Fibroblast of lung (primary cell): Measurements from ENCODE around the gene GFPT2. TPM values are rescaled to one million over a fixed set of nuclear protein-coding genes. Genes with fewer than 3 reads are reported as not detected.

ENCODE experiments used
- DNase-seq, 2 donors: peaks; one replicate each; pipeline versions ENCODE4 v3.0.0 to v3.0.0-alpha.2; 2010; ENCODE audit warnings: low read depth in 2 of 2
- H2AFZ ChIP-seq: 2 replicates; pipeline ENCODE4 v1.5.1; 2012; ENCODE audit warnings: low read length, control low read depth, inconsistent platforms
- H3K27ac ChIP-seq: 2 replicates; pipeline ENCODE4 v1.5.1; 2011; ENCODE audit warnings: low read length, control low read depth; ENCODE audit not compliant: insufficient read depth
- H3K27me3 ChIP-seq: 2 replicates; pipeline ENCODE4 v1.5.1; 2011; ENCODE audit warnings: mild to moderate bottlenecking, low read length; ENCODE audit not compliant: control insufficient read depth, insufficient read depth
- H3K36me3 ChIP-seq: 2 replicates; pipeline ENCODE4 v1.5.1; 2011; ENCODE audit warnings: low read length; ENCODE audit not compliant: control insufficient read depth, insufficient read depth
- H3K4me1 ChIP-seq: 2 replicates; pipeline ENCODE4 v1.5.1; 2011; ENCODE audit warnings: low read length; ENCODE audit not compliant: control insufficient read depth, insufficient read depth; ENCODE audit errors: extremely low read depth
- H3K4me2 ChIP-seq: 2 replicates; pipeline ENCODE4 v1.5.1; 2011; ENCODE audit warnings: low read length, control low read depth; ENCODE audit not compliant: insufficient read depth; ENCODE audit errors: extremely low read depth
- H3K4me3 ChIP-seq, 4 experiments: fragments of 200-600 bp in 1 of 4; sonication (generic) in 1 of 4; replicated peaks in 1 of 4; 2 replicates each; pipeline ENCODE4 v1.5.1; 2011 to 2016; ENCODE audit warnings: low read length in 4 of 4, low read depth in 3 of 4, mild to moderate bottlenecking in 3 of 4, control low read depth in 2 of 4, inconsistent platforms in 1 of 4, mixed read lengths in 1 of 4; ENCODE audit not compliant: insufficient read depth in 1 of 4; ENCODE audit errors: control extremely low read depth in 1 of 4
- H3K79me2 ChIP-seq: 2 replicates; pipeline ENCODE4 v1.5.1; 2012; ENCODE audit warnings: mild to moderate bottlenecking, low read length, inconsistent platforms; ENCODE audit not compliant: control insufficient read depth, insufficient read depth
- H3K9ac ChIP-seq: 2 replicates; pipeline ENCODE4 v1.5.1; 2011; ENCODE audit warnings: mild to moderate bottlenecking, low read length, control low read depth; ENCODE audit not compliant: insufficient read depth
- H3K9me3 ChIP-seq: 2 replicates; pipeline ENCODE4 v1.5.1; 2012; ENCODE audit warnings: low read depth, low read length; ENCODE audit not compliant: control insufficient read depth, insufficient read depth
- H4K20me1 ChIP-seq: 2 replicates; pipeline ENCODE4 v1.5.1; 2011; ENCODE audit warnings: low read length; ENCODE audit not compliant: control insufficient read depth, insufficient read depth; ENCODE audit errors: extremely low read depth
- EZH2 ChIP-seq: IDR thresholded peaks from 2 replicates; pipeline ENCODE4 v1.5.1; 2012; ENCODE audit warnings: low read length, control low read depth, mild to moderate bottlenecking; ENCODE audit errors: missing control alignments
- polyA plus RNA-seq, 2 donors: library from polyadenylated mRNA; depleted of rRNA in 1 of 2; stranded (reverse) in 1 of 2; unstranded in 1 of 2; fragments of >200 nt; gene quantifications; 2 replicates each; pipeline ENCODE4 v1.2.1, GENCODE V29; 2011 to 2012; ENCODE audit warnings: missing spikeins in 1 of 2
- total RNA-seq: library from RNA; depleted of rRNA; stranded (reverse); fragments of >200 nt; gene quantifications from 2 replicates; pipeline ENCODE4 v1.2.1, GENCODE V29; 2014
- TF ChIP-seq, protein P1 (sequence below), 2 donors: IDR thresholded peaks in 1 of 2; conservative IDR thresholded peaks in 1 of 2; 1 replicate in 1 of 2; 2 replicates in 1 of 2; pipeline ENCODE4 v1.5.1; 2011 to 2012; ENCODE audit warnings: low read length in 2 of 2, control low read depth in 1 of 2, inconsistent platforms in 1 of 2, low read depth in 1 of 2, mild to moderate bottlenecking in 1 of 2

GFPT2 gene
- total and polyA plus RNA-seq, 2 donors (not counting 1 experiment from before 2014, with no cell fraction given) = 6.1 to 19.3 TPM

- Histone ChIP-seq H3K4me1 (no peaks in the 10 kb centered on the region), H3K9me3 (no peaks in the 10 kb centered on the region), H2AFZ (no peak overlapping the region), H3K4me2 (peak overlapping the region; percentile 85), H3K4me3 (peak overlapping the region; percentile 53 to 78 (median 69)), H3K27ac (no peak overlapping the region), H3K79me2 (peaks cover 3% of the 10 kb centered on the region), H4K20me1 (no peaks in the 10 kb centered on the region), H3K36me3 (no peaks in the 10 kb centered on the region), H3K27me3 (peaks cover 9% of the 10 kb centered on the region), H3K9ac (no peak overlapping the region)
- no peak for TF ChIP-seq EZH2
- TF ChIP-seq, protein P1, sequence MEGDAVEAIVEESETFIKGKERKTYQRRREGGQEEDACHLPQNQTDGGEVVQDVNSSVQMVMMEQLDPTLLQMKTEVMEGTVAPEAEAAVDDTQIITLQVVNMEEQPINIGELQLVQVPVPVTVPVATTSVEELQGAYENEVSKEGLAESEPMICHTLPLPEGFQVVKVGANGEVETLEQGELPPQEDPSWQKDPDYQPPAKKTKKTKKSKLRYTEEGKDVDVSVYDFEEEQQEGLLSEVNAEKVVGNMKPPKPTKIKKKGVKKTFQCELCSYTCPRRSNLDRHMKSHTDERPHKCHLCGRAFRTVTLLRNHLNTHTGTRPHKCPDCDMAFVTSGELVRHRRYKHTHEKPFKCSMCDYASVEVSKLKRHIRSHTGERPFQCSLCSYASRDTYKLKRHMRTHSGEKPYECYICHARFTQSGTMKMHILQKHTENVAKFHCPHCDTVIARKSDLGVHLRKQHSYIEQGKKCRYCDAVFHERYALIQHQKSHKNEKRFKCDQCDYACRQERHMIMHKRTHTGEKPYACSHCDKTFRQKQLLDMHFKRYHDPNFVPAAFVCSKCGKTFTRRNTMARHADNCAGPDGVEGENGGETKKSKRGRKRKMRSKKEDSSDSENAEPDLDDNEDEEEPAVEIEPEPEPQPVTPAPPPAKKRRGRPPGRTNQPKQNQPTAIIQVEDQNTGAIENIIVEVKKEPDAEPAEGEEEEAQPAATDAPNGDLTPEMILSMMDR (conservative IDR thresholded peaks at IDR 0.05 in 1 of 2, IDR thresholded peaks at IDR 0.05 in 1 of 2; ENCODE audit: low read depth in 1 of 2, low read length in 2 of 2) = no peak
- no peak for DNase-seq
These were observed 880 bp upstream of the GFPT2 start for GRCh38 chr5:180353980-180354452.

- no peaks in the 10 kb centered on the region for H3K4me1 ChIP-seq
- peak overlapping the region; percentile 33 for H2AFZ ChIP-seq
- peaks cover 9% of the 10 kb centered on the region for H3K27me3 ChIP-seq
- no peaks in the 10 kb centered on the region for H3K36me3 ChIP-seq
- peak overlapping the region; percentile 50 for H3K9ac ChIP-seq
- H3K4me2 ChIP-seq = peak overlapping the region; percentile 78
- no peak for TF ChIP-seq EZH2
- TF ChIP-seq, protein P1 (conservative IDR thresholded peaks at IDR 0.05 in 1 of 2, IDR thresholded peaks at IDR 0.05 in 1 of 2; ENCODE audit: low read depth in 1 of 2, low read length in 2 of 2) = no peak
- H3K27ac ChIP-seq = peak overlapping the region; percentile 5
- peaks cover 3% of the 10 kb centered on the region for H3K79me2 ChIP-seq
- peak; percentile 23 to 63 for DNase-seq
- no peaks in the 10 kb centered on the region for H4K20me1 ChIP-seq
- H3K4me3 ChIP-seq = peak overlapping the region; percentile 59 to 78 (median 72)
- H3K9me3 ChIP-seq = no peaks in the 10 kb centered on the region
These were observed 754 bp downstream of the GFPT2 start for GRCh38 chr5:180352116-180353047.

- Histone ChIP-seq H4K20me1 (no peaks in the 10 kb centered on the region), H3K27ac (no peak overlapping the region), H3K79me2 (peaks cover 3% of the 10 kb centered on the region), H3K4me3 (peak overlapping the region in 2 of 4 experiments; percentile 72 to 73), H3K36me3 (no peaks in the 10 kb centered on the region), H3K4me1 (no peaks in the 10 kb centered on the region), H2AFZ (no peak overlapping the region), H3K9me3 (no peaks in the 10 kb centered on the region), H3K4me2 (no peak overlapping the region), H3K9ac (no peak overlapping the region), H3K27me3 (peaks cover 6% of the 10 kb centered on the region)
- peak in 1 of 2 donors; percentile 24 for DNase-seq
- TF ChIP-seq EZH2 = no peak
- TF ChIP-seq, protein P1 (conservative IDR thresholded peaks at IDR 0.05 in 1 of 2, IDR thresholded peaks at IDR 0.05 in 1 of 2; ENCODE audit: low read depth in 1 of 2, low read length in 2 of 2) = no peak
These were observed 2.2 kb downstream of the GFPT2 start for GRCh38 chr5:180350711-180351465.
